Fibroblast of pulmonary artery (primary cell): ENCODE measurements around the gene SLC4A11.

Experiments used
- DNase-seq: peaks from one replicate; pipeline ENCODE4 v3.0.0-alpha.2; 2010; ENCODE audit warnings: low read depth
- H3K4me3 ChIP-seq: replicated peaks from 2 replicates; pipeline ENCODE4 v1.5.1; 2011; ENCODE audit warnings: low read depth, mild to moderate bottlenecking, control low read depth, low read length, moderate library complexity
- TF ChIP-seq, protein P1 (sequence below): IDR thresholded peaks from 2 replicates; pipeline ENCODE4 v1.5.1; 2011; ENCODE audit warnings: mild to moderate bottlenecking, control low read depth, low read length, inconsistent platforms; ENCODE audit errors: missing control alignments

SLC4A11 gene

GRCh38 chr20:3233131-3233990, 5.6 kb downstream of the SLC4A11 start:
- DNase-seq: no peak
- TF ChIP-seq, protein P1, sequence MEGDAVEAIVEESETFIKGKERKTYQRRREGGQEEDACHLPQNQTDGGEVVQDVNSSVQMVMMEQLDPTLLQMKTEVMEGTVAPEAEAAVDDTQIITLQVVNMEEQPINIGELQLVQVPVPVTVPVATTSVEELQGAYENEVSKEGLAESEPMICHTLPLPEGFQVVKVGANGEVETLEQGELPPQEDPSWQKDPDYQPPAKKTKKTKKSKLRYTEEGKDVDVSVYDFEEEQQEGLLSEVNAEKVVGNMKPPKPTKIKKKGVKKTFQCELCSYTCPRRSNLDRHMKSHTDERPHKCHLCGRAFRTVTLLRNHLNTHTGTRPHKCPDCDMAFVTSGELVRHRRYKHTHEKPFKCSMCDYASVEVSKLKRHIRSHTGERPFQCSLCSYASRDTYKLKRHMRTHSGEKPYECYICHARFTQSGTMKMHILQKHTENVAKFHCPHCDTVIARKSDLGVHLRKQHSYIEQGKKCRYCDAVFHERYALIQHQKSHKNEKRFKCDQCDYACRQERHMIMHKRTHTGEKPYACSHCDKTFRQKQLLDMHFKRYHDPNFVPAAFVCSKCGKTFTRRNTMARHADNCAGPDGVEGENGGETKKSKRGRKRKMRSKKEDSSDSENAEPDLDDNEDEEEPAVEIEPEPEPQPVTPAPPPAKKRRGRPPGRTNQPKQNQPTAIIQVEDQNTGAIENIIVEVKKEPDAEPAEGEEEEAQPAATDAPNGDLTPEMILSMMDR: no peak
- H3K4me3 ChIP-seq: no peak overlapping the region

GRCh38 chr20:3231889-3232588, 7.0 kb downstream of the SLC4A11 start:
- no peak overlapping the region for H3K4me3 ChIP-seq
- TF ChIP-seq, protein P1: no peak
- no peak for DNase-seq

- H3K4me3 ChIP-seq: no peak overlapping the region
- no peak for DNase-seq
- TF ChIP-seq, protein P1: no peak
Observed at GRCh38 chr20:3231116-3231515, 7.9 kb downstream of the SLC4A11 start.

DNA sequence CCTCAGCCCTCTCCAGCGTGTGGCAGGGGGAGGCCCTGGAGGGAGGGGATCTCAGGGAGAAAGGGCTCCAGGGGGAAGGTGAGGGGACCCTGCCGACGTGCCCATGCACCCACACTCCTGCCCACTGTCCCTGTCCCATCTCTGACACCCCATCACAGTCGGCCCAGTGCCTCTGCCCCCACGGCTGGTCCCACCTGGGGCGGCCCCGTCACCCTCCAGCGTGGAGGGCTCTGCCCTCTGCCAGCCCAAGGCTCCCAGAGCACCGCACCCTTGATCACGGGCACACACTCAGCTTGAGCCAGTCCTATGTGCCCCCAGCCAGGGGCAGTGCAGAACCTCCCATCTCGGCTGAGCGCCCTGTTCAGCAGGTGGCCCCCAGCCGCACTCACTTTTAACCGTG, 9.2 kb downstream of the SLC4A11 start:
- TF ChIP-seq, protein P1: no peak
- no peak for DNase-seq
- no peak overlapping the region for H3K4me3 ChIP-seq

DNA sequence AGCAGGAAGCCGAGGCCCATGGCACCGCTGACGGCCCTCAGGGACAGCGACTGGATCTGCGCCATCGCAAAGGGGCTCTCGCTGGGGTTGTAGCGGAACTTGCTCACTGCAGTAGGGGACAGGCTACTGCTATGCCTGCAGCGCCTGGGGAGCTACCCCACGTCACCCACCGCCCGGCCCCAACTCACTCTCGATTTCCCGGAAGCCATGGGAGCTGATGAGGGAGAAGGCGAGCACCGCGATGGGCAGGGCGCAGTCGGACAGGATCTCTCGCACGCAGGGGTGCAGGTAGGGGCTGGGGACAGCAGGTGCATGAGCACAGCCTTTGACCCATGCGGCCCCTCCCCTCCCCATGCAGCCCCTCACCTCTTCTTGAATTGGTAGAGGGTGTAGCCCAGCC, 9.8 kb downstream of the SLC4A11 start:
- H3K4me3 ChIP-seq: no peak overlapping the region
- no peak for DNase-seq
- TF ChIP-seq, protein P1: no peak

GRCh38 chr20:3228750-3229032, 10.3 kb downstream of the SLC4A11 start:
- TF ChIP-seq, protein P1: no peak
- H3K4me3 ChIP-seq: no peak overlapping the region
- no peak for DNase-seq
